ENCODE results near the gene RAD51B. TPM values are rescaled to one million over a fixed set of nuclear protein-coding genes. Genes with fewer than 3 reads are reported as not detected.
"Not testable (repeated sequence)": the region's sequence is repeated elsewhere in the genome, so short reads cannot be mapped to it uniquely, and the experiment has no call there.

RAD51B gene
- total RNA-seq, 2 donors from 2014 or later = 9.3 to 12.1 TPM

- no peaks in the 10 kb centered on the region for H3K36me3 ChIP-seq
- no peak for DNase-seq (ENCODE audit: low spot score)
- TF ChIP-seq CTCF (IDR thresholded peaks at IDR 0.05) = no peak
- H3K9me3 ChIP-seq = no peaks in the 10 kb centered on the region
- no peak overlapping the region for H3K27ac ChIP-seq
- H3K4me3 ChIP-seq = no peak overlapping the region
- ATAC-seq (ENCODE audit: insufficient number of reproducible peaks, low FRiP score, low read depth) = no peak
- no peaks in the 10 kb centered on the region for H3K4me1 ChIP-seq (ENCODE audit: control insufficient read depth in 1 of 2, low read depth in 2 of 2)
- no peaks in the 10 kb centered on the region for H3K27me3 ChIP-seq (replicated peaks; ENCODE audit: insufficient read depth)
Measured at GRCh38 chr14:68423686-68424085, 604.1 kb downstream of the RAD51B start.

- H3K27me3 ChIP-seq (replicated peaks; ENCODE audit: insufficient read depth) = no peaks in the 10 kb centered on the region
- no peak overlapping the region for H3K4me3 ChIP-seq
- ATAC-seq (ENCODE audit: insufficient number of reproducible peaks, low FRiP score, low read depth) = no peak
- DNase-seq (ENCODE audit: low spot score) = no peak
- no peak overlapping the region for H3K27ac ChIP-seq
- no peaks in the 10 kb centered on the region for H3K4me1 ChIP-seq (ENCODE audit: control insufficient read depth in 1 of 2, low read depth in 2 of 2)
- no peak for TF ChIP-seq CTCF (IDR thresholded peaks at IDR 0.05)
- no peaks in the 10 kb centered on the region for H3K9me3 ChIP-seq
- no peaks in the 10 kb centered on the region for H3K36me3 ChIP-seq
Measured at GRCh38 chr14:68424443-68425172, 605.0 kb downstream of the RAD51B start.

- no peaks in the 10 kb centered on the region for H3K9me3 ChIP-seq
- ATAC-seq (ENCODE audit: insufficient number of reproducible peaks, low FRiP score, low read depth) (no peak), DNase-seq (ENCODE audit: low spot score) (no peak)
- H3K27me3 ChIP-seq (replicated peaks; ENCODE audit: insufficient read depth) = no peaks in the 10 kb centered on the region
- H3K36me3 ChIP-seq = no peaks in the 10 kb centered on the region
- no peak for TF ChIP-seq CTCF (IDR thresholded peaks at IDR 0.05)
- no peak overlapping the region for H3K4me3 ChIP-seq
- H3K27ac ChIP-seq = no peak overlapping the region
- H3K4me1 ChIP-seq (ENCODE audit: control insufficient read depth in 1 of 2, low read depth in 2 of 2) = no peaks in the 10 kb centered on the region
Measured at GRCh38 chr14:68426661-68427549, 607.3 kb downstream of the RAD51B start.

GRCh38 chr14:68427550-68427890, 607.9 kb downstream of the RAD51B start:
- DNase-seq (ENCODE audit: low spot score) (no peak), ATAC-seq (ENCODE audit: insufficient number of reproducible peaks, low FRiP score, low read depth) (no peak)
- Histone ChIP-seq H3K27ac (no peak overlapping the region), H3K4me1 (ENCODE audit: control insufficient read depth in 1 of 2, low read depth in 2 of 2) (no peaks in the 10 kb centered on the region), H3K4me3 (no peak overlapping the region), H3K27me3 (replicated peaks; ENCODE audit: insufficient read depth) (no peaks in the 10 kb centered on the region), H3K9me3 (no peaks in the 10 kb centered on the region), H3K36me3 (no peaks in the 10 kb centered on the region)
- TF ChIP-seq CTCF (IDR thresholded peaks at IDR 0.05) = no peak

GRCh38 chr14:68428900-68429299, 609.3 kb downstream of the RAD51B start:
- DNase-seq (ENCODE audit: low spot score); H3K27ac ChIP-seq; H3K36me3 ChIP-seq; ATAC-seq (ENCODE audit: insufficient number of reproducible peaks, low FRiP score, low read depth); H3K27me3 ChIP-seq (replicated peaks; ENCODE audit: insufficient read depth); H3K4me3 ChIP-seq; H3K9me3 ChIP-seq; H3K4me1 ChIP-seq (ENCODE audit: control insufficient read depth in 1 of 2, low read depth in 2 of 2): not testable (repeated sequence)

- not testable (repeated sequence) for H3K27me3 ChIP-seq (replicated peaks; ENCODE audit: insufficient read depth); H3K4me3 ChIP-seq; DNase-seq (ENCODE audit: low spot score); H3K9me3 ChIP-seq; H3K4me1 ChIP-seq (ENCODE audit: control insufficient read depth in 1 of 2, low read depth in 2 of 2); H3K36me3 ChIP-seq; ATAC-seq (ENCODE audit: insufficient number of reproducible peaks, low FRiP score, low read depth); H3K27ac ChIP-seq
Measured at GRCh38 chr14:68434173-68434572, 614.6 kb downstream of the RAD51B start.

- not testable (repeated sequence) for H3K36me3 ChIP-seq; H3K9me3 ChIP-seq; ATAC-seq (ENCODE audit: insufficient number of reproducible peaks, low FRiP score, low read depth); H3K4me3 ChIP-seq; H3K27ac ChIP-seq; DNase-seq (ENCODE audit: low spot score); H3K4me1 ChIP-seq (ENCODE audit: control insufficient read depth in 1 of 2, low read depth in 2 of 2); H3K27me3 ChIP-seq (replicated peaks; ENCODE audit: insufficient read depth)
Measured at GRCh38 chr14:68435631-68436030, 616.1 kb downstream of the RAD51B start.

Data from thoracic aorta (tissue), 2 donors.